Measurements from ENCODE around the gene COPZ2. TPM values are rescaled to one million over a fixed set of nuclear protein-coding genes. Genes with fewer than 3 reads are reported as not detected.

The COPZ2 gene
- total and polyA plus RNA-seq, 5 experiments from 2014 or later, result 0.84 to 7.1 (median 1.6) TPM

DNA sequence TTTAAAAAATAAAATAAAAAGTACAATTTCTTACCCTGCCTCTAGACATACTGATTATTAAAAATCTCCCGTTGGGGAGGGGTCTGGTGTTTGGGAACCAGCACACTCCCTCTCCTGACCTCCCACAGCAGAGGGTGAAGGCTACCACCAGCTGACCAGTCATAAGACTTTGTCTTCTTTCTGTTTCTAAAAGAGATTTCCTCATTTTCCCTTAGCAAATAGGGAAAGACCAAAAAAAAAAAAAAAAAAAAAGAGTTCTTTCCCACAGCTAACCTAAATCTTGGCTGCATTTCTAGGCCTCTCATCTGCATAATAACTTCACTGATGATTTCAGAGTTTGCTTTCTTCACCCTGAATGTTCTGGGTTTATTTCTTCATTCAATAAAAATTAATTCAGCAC is 36.4 kb downstream of the COPZ2 start:
- no peak overlapping the region for H3K4me3 Mint-ChIP-seq
- H3K27ac Mint-ChIP-seq, result no peak overlapping the region
- DNase-seq, result no peak
- no peak for ATAC-seq
- H3K9me3 Mint-ChIP-seq, result no peaks in the 10 kb centered on the region
- H3K27me3 Mint-ChIP-seq, result peaks cover 0 to 14% (median 8%) of the 10 kb centered on the region in 5 donors
- H3K36me3 Mint-ChIP-seq, result no peaks in the 10 kb centered on the region
- peaks cover 0 to 17% (median 6%) of the 10 kb centered on the region in 4 donors for H3K4me1 Mint-ChIP-seq
- POLR2A ChIA-PET, result interaction anchor here (1.1 kb wide), 1 partner anchor 31 kb away, joined by 3 read pairs; the partner anchor contains the start of gene CDK5RAP3

DNA sequence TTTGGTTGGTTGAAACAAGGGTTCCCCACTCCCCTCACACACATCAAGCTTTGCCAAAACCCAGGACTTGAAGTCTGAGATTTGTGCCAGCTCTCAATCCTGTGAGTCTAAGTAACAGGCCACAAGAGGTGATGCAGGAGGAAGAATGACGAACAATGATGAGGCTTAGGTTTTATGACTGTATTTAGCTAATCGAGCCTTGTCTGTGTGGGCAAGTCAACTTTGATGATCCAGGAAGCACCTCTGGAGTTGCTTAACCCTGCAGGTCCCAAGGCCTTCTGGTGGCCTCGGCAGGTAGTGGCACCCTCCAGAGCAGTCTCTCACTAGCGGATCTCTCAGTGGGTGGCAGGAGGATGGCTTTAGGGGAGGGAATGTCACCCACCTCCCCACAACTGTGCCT is 38.0 kb downstream of the COPZ2 start:
- Mint-ChIP-seq H3K4me3 (no peak overlapping the region), H3K27me3 (peaks cover 0 to 12% (median 7%) of the 10 kb centered on the region in 5 donors), H3K27ac (peak overlapping the region in 1 of 10 donors; percentile 40), H3K4me1 (peaks cover 0 to 17% (median 6%) of the 10 kb centered on the region in 4 donors), H3K36me3 (no peaks in the 10 kb centered on the region), H3K9me3 (no peaks in the 10 kb centered on the region)
- POLR2A ChIA-PET, result no interaction called here
- ATAC-seq, result peak; percentile 23 to 91
- peak in 1 of 10 donors; percentile 23 for DNase-seq

DNA sequence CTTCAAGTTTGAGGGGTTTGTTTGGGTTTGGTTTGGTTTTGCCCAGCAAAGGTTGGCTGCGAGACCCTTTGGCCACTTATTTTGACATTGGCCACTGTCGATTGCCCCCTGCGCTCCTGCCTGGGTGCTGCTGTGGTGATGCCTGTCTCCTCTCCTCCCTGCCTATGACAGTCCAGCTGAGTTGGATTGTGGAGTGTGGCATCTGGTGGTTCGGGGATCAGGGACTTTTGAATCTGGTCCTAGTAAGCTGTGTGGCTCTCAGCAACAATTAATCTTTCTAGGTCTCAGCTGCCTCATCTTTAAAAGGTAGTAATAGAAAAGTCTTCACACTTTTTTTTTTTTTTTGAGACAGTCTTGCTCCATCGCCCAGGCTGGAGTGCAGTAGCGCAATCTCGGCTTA is 39.6 kb downstream of the COPZ2 start:
- peaks cover 0 to 15% (median 6%) of the 10 kb centered on the region in 4 donors for H3K4me1 Mint-ChIP-seq
- DNase-seq (no peak), ATAC-seq (no peak)
- H3K9me3 Mint-ChIP-seq, result no peaks in the 10 kb centered on the region
- H3K4me3 Mint-ChIP-seq, result no peak overlapping the region
- POLR2A ChIA-PET, result no interaction called here
- H3K27ac Mint-ChIP-seq, result no peak overlapping the region
- H3K36me3 Mint-ChIP-seq, result no peaks in the 10 kb centered on the region
- H3K27me3 Mint-ChIP-seq, result peaks cover 0 to 7% (median 0%) of the 10 kb centered on the region in 5 donors

DNA sequence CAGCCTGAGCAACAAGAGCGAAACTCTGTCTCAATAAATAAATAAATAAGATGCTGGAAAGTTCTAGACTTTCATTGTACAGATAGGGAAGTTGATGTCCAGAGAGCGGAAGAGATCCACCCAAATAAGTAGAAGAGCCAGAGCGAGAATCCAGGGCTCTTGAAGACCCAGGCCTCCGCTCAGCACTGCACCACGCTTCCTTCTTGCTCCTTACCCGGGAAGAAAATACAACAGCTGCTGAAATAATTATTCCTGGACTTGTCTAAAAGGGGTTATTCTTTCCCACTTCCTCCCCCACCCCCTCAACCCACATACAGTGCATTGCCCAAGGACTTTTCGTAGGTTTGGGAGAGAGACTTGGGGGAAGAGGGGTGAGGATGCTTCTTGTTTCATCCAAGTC is 40.0 kb downstream of the COPZ2 start:
- ATAC-seq (no peak), DNase-seq (no peak)
- Mint-ChIP-seq H3K4me1 (peaks cover 0 to 12% (median 6%) of the 10 kb centered on the region in 4 donors), H3K27me3 (peaks cover 0 to 7% (median 0%) of the 10 kb centered on the region in 5 donors), H3K4me3 (no peak overlapping the region), H3K27ac (no peak overlapping the region), H3K9me3 (no peaks in the 10 kb centered on the region), H3K36me3 (no peaks in the 10 kb centered on the region)
- POLR2A ChIA-PET, result no interaction called here

DNA sequence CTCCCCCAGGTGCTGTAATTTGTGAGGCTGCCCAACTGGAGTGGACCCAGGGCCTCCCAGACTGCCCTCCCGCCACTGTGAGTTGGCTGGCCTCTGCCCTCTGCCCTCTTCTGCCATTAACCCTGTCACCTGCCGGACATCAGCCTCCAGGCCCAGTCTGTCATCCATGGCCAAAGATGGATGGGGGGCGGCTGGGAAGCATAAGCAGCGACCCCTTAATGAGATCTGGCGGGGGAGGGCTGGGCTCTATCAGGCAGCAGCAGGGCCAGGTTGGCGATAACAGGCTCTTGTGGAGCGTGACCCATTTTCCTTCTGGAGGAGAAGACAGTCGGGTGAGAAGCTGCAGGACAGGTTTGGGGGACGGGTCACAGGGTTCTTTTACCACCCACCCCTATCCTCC is 41.4 kb downstream of the COPZ2 start:
- H3K4me3 Mint-ChIP-seq, result no peak overlapping the region
- no peak overlapping the region for H3K27ac Mint-ChIP-seq
- no peaks in the 10 kb centered on the region for H3K36me3 Mint-ChIP-seq
- POLR2A ChIA-PET, result interaction anchor here (0.7 kb wide), 1 partner anchor 119 kb away, joined by 3 read pairs; no protein-coding TSS in a partner anchor
- DNase-seq, result no peak
- no peak for ATAC-seq
- peaks cover 0 to 5% (median 0%) of the 10 kb centered on the region in 5 donors for H3K27me3 Mint-ChIP-seq
- peaks cover 0 to 8% (median 6%) of the 10 kb centered on the region in 4 donors for H3K4me1 Mint-ChIP-seq
- H3K9me3 Mint-ChIP-seq, result no peaks in the 10 kb centered on the region

DNA sequence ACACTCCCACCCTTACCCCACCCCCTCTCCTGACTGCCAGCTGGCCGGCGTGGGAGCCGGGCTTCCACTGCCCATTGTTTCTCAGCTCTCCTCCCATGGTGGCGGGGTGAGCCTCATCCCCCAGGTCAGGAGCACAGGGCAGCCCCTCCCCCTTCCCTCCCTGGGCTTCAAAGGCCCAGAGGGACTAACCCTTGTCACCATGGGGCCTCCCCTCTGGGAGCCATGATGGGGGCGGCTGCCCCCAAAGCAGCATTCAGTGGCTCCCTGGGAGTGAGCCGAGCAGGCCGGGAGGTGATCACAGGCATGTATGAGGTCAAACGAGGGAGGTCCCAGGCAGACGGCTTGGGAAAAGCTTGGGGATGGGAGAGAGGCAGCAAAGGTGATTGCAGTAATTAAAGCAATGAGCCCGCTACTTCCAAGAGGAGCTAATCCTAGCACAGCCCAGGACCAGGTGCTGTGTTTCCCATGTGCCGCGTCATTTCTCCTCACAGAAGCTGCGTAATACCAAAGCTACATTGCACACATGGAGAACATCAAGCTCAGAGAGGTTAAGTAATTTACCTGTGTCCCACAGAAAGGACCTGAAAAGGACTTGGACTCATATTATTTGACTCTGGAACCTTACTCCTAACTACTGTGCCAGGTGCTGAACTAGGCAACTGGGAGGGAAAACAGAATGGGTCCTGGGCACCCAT is 42.2 kb downstream of the COPZ2 start:
- no peaks in the 10 kb centered on the region for H3K36me3 Mint-ChIP-seq
- H3K27ac Mint-ChIP-seq, result no peak overlapping the region
- peaks cover 0 to 5% (median 0%) of the 10 kb centered on the region in 5 donors for H3K27me3 Mint-ChIP-seq
- no peak overlapping the region for H3K4me3 Mint-ChIP-seq
- POLR2A ChIA-PET, result no interaction called here
- H3K4me1 Mint-ChIP-seq, result peaks cover 0 to 6% (median 6%) of the 10 kb centered on the region in 4 donors
- DNase-seq, result no peak
- H3K9me3 Mint-ChIP-seq, result no peaks in the 10 kb centered on the region
- ATAC-seq, result no peak

DNA sequence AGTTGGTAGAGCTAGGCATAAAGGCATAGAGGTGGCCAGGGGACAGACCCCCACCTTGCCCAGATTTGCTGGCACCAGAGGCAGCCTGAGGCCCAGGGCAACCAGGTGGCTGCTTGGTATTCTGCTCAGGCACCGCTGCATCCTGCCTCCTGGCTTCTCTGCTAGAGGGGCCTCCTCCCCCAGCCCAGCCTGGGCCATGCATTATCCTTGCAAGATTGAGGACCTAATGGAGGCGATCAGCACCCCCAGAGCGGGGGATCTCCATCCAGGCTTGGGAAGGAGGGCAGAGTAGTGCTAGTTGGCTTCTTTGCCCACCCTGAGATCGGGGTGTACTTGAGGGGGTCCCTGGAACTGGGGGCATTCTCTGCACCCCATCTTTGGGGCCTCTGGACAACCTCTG is 42.9 kb downstream of the COPZ2 start:
- Mint-ChIP-seq H3K27ac (no peak overlapping the region), H3K27me3 (peaks cover 0 to 5% (median 0%) of the 10 kb centered on the region in 5 donors), H3K36me3 (no peaks in the 10 kb centered on the region), H3K9me3 (no peaks in the 10 kb centered on the region), H3K4me1 (peaks cover 0 to 5% (median 4%) of the 10 kb centered on the region in 4 donors), H3K4me3 (no peak overlapping the region)
- no peak for ATAC-seq
- DNase-seq, result no peak
- POLR2A ChIA-PET, result no interaction called here

DNA sequence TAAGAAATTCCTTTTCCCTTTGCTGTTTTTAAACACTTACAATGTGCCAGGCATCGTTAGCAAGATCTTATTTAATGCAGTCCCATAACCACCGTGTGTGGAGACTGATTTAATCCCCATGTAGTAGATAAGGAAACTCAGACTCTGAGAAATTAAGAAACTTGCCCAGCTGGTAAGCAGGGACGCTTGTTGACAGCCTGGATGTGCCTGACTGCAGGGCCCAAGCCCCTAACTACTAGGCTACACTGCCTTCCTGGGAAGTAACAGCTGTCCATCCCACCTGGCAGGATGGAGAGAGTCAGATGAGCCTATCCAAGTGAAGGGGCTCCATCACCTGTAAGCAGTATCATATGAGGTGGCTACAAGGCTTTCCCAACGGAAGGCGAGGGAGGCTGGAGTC is 43.6 kb downstream of the COPZ2 start:
- H3K27ac Mint-ChIP-seq, result peak overlapping the region in 1 of 10 donors; percentile 57
- no peak overlapping the region for H3K4me3 Mint-ChIP-seq
- no peaks in the 10 kb centered on the region for H3K4me1 Mint-ChIP-seq
- ATAC-seq, result no peak
- POLR2A ChIA-PET, result no interaction called here
- H3K27me3 Mint-ChIP-seq, result peaks cover 0 to 5% (median 0%) of the 10 kb centered on the region in 5 donors
- no peak for DNase-seq
- no peaks in the 10 kb centered on the region for H3K36me3 Mint-ChIP-seq
- no peaks in the 10 kb centered on the region for H3K9me3 Mint-ChIP-seq

DNA sequence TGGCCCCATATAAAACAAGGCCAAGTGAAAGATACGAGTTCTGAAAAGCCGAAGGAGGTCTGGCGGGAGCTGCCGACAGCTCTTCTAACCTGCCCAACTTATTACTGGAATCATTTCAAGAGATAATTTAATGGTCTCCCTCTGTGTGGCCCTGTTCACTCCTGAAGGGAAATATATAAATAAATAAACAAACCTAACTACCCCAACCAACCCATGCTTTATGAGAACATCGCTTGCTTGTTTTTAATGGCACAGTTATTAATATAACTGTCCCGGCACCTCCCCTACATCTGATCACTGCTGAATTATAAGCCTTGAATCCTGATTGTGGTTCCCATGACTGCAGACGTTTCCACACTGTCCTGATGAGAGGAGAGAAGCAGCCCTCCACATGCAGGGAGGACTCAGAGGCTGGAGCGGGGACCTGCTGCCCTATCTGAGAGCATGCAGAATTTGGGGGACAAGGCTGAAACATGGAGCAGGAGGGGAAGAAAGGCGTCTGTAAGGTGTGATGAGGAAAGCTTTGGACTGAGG is 44.5 kb downstream of the COPZ2 start:
- H3K9me3 Mint-ChIP-seq, result no peaks in the 10 kb centered on the region
- peaks cover 0 to 5% (median 0%) of the 10 kb centered on the region in 5 donors for H3K27me3 Mint-ChIP-seq
- no peak for DNase-seq
- ATAC-seq, result no peak
- no peak overlapping the region for H3K27ac Mint-ChIP-seq
- H3K4me1 Mint-ChIP-seq, result peaks cover 0 to 2% (median under 1%) of the 10 kb centered on the region in 4 donors
- no peaks in the 10 kb centered on the region for H3K36me3 Mint-ChIP-seq
- POLR2A ChIA-PET, result no interaction called here
- H3K4me3 Mint-ChIP-seq, result no peak overlapping the region

DNA sequence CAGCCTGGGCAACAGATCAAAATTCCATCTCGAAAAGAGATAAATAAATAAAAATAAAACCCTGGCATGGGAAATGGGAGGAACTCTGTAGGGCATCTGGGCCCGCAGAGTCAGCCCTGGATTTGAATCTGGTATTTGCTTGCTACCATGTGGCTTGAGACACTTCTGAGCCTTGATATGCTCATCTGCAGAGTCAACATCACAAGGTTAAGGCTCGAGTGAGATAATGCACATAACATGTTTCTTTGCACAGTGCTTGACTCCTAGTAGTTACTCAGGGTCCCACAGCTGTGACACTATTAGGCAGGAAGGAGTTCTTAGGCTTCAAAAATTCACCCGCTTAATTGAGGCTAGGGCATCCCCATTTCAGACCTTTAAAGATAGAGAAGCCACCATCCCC is 45.4 kb downstream of the COPZ2 start:
- Mint-ChIP-seq H3K36me3 (no peaks in the 10 kb centered on the region), H3K4me3 (no peak overlapping the region), H3K9me3 (no peaks in the 10 kb centered on the region), H3K27ac (no peak overlapping the region), H3K27me3 (peaks cover 0 to 3% (median 0%) of the 10 kb centered on the region in 5 donors), H3K4me1 (peaks cover 0 to 2% (median under 1%) of the 10 kb centered on the region in 4 donors)
- POLR2A ChIA-PET, result no interaction called here
- ATAC-seq (no peak), DNase-seq (no peak)

DNA sequence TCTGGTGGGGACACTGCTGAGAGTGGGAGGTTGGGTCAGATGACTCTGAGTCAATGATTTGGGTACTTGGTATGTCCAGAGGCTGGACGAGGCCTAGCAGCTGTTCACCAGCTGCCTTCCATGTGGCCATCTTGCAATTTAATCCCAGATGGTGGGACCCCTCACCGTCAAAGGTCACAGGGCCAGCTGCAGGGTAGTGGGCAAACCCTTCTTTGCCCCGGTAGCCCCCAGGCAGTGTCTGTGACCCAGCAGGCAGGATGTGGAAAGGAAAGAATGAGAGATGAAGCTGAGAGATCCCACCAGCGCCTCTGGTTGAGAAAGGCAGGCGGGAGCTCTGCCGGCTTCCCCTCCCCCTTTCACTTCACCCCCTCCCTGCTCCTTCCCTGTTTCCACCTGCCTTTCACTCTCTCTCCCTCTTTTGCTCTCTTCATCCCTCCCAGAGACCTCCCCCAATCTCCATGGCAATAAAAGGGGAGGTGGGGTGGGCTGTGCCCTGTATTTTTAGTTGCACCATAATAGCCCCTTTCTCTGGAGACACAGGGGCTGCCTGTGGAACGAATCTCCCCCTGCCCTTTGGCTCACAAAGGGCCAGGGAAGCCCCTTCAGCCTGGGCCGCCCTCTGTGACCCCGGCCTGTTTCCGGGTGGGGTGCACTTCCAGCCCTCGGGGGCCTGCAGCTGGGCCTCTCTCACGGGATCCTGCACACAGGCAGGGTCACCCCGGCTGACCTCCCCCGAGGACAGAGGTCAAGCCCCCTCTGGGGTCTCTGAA is 46.5 kb downstream of the COPZ2 start:
- ATAC-seq (no peak), DNase-seq (no peak)
- H3K4me1 Mint-ChIP-seq, result peaks cover 0 to 2% (median under 1%) of the 10 kb centered on the region in 4 donors
- H3K4me3 Mint-ChIP-seq, result no peak overlapping the region
- peaks cover 0 to 3% (median 0%) of the 10 kb centered on the region in 5 donors for H3K27me3 Mint-ChIP-seq
- no peaks in the 10 kb centered on the region for H3K36me3 Mint-ChIP-seq
- H3K9me3 Mint-ChIP-seq, result no peaks in the 10 kb centered on the region
- POLR2A ChIA-PET, result no interaction called here
- H3K27ac Mint-ChIP-seq, result no peak overlapping the region

DNA sequence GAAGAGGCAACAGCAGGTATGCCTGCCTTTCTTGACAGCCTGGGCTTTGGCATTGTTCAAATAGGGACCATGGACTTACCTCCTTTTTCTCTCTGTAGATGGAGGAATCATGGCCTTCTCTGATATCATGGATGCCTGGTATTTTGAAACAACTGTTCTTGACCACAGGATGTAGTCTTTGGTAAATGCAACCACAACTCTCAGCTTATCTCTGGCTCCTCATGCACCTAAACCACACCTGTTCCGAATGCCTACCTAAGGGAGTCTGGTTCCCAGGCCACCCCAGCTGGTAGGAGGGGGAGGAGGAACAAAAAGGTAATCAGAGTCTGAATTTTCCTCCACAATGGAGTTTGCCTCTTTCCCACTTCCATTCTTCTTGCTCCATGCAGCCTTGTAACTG is 47.9 kb downstream of the COPZ2 start:
- Mint-ChIP-seq H3K9me3 (no peaks in the 10 kb centered on the region), H3K4me3 (no peak overlapping the region), H3K27ac (no peak overlapping the region), H3K4me1 (peaks cover 0 to 2% (median under 1%) of the 10 kb centered on the region in 4 donors), H3K27me3 (peaks cover 0 to 3% (median 0%) of the 10 kb centered on the region in 5 donors), H3K36me3 (peaks cover 0 to 5% (median 0%) of the 10 kb centered on the region in 3 donors)
- DNase-seq (no peak), ATAC-seq (no peak)
- POLR2A ChIA-PET, result interaction anchor here (1.6 kb wide), 1 partner anchor 19 kb away, joined by 5 read pairs; the partner anchor contains the start of gene CDK5RAP3

DNA sequence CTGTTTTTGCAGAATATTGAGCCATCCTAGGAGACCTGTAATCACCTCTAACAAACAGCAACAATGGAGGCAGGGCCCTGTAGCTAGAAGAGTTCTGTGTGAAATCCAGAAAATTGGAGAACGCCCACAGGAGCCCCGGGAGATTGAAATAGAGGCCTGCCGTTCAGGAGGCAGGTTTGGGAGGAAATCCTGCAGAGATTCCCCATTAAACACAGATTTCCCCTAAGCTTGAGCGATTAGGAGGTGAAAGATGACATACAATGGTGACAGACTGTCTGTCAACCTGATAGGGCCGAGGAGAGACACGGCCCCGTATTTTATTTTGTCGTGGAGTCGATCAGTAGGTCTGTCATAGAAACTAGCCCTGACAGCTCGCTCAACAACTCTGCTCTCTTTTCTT is 48.4 kb downstream of the COPZ2 start:
- H3K36me3 Mint-ChIP-seq, result peaks cover 0 to 5% (median 0%) of the 10 kb centered on the region in 3 donors
- H3K27ac Mint-ChIP-seq, result peak overlapping the region in 1 of 10 donors; percentile 16
- no peak overlapping the region for H3K4me3 Mint-ChIP-seq
- no peak for DNase-seq
- H3K9me3 Mint-ChIP-seq, result no peaks in the 10 kb centered on the region
- peaks cover 0 to 2% (median under 1%) of the 10 kb centered on the region in 4 donors for H3K4me1 Mint-ChIP-seq
- ATAC-seq, result no peak
- POLR2A ChIA-PET, result interaction anchor here (1.6 kb wide), 1 partner anchor 19 kb away, joined by 5 read pairs; the partner anchor contains the start of gene CDK5RAP3
- peaks cover 0 to 3% (median 0%) of the 10 kb centered on the region in 5 donors for H3K27me3 Mint-ChIP-seq

All from naive thymus-derived CD8-positive, alpha-beta T cell (primary cell).